ENCODE measurements around the gene PREX1. TPM values are rescaled to one million over a fixed set of nuclear protein-coding genes. Genes with fewer than 3 reads are reported as not detected.

The PREX1 gene
- total and polyA plus RNA-seq, 2 of the 4 experiments (the other 2 are of a cell fraction), result 0.67 to 0.72 TPM

DNA sequence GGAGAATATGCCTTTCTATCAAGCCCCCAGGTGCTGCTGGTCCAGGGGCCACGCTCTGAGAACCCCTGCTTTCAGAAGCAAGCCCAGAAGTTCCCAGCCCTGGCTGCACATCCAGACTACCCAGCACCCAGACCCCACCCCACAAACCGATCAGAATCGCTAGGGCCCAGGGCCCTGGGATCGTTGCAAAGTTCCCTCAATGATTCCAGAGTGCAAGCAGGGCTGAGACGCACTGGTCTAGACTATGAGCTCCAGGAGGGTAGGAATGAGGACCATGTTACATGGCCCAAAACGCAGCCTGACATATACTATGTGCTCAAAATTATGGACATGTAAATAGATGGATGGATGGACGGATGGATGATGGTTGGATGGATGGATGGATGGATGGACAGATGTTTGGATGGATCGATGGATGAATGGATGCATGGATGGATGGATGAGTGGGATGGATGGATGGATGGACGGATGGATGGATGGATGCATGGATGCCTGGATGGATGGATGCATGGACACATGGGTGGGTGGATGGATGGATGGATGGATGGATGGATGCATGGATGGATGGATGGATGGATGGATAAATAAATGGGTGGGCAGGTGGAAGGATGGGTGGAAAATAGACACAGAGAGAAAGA lies 194.1 kb downstream of the PREX1 start:
- DNase-seq, result no peak
- H3K4me1 ChIP-seq (ENCODE audit: control insufficient read depth, insufficient read depth, low read length), result no peaks in the 10 kb centered on the region
- no peak overlapping the region for H4K91ac ChIP-seq (ENCODE audit: insufficient read depth, low read depth, low read length)
- no peaks in the 10 kb centered on the region for H3K79me1 ChIP-seq (ENCODE audit: low read depth in 1 of 2, low read length in 2 of 2)
- H4K20me1 ChIP-seq (ENCODE audit: insufficient read depth, low read length), result peaks cover 4% of the 10 kb centered on the region; the same call in 1 of the 2 replicates
- no peak overlapping the region for H3K56ac ChIP-seq (ENCODE audit: extremely low read depth, insufficient read depth, low read length)
- 65 to 100% methylated on average over 2 to 5 of the region's 9 CpGs for WGBS, 2 experiments (ENCODE audit: extremely low coverage in 2 of 2, insufficient read length in 1 of 2)
- ChIA-PET CTCF (no interaction called here), POLR2A (ENCODE audit: unreplicated experiment) (no interaction called here)
- no peak for TF ChIP-seq RAD21 (IDR thresholded peaks at IDR 0.05; ENCODE audit: low read length)
- TF ChIP-seq MXI1 (IDR thresholded peaks at IDR 0.05; ENCODE audit: borderline replicate concordance, low read depth, low read length), result no peak
- TF ChIP-seq MAFK (IDR thresholded peaks at IDR 0.05; ENCODE audit: low read depth, low read length), result no peak
- no peak for TF ChIP-seq FOS (IDR thresholded peaks at IDR 0.05; ENCODE audit: low read depth, low read length)
- no peak for TF ChIP-seq NFE2L2 (IDR thresholded peaks at IDR 0.05; ENCODE audit: low read depth, low read length)
- TF ChIP-seq RCOR1 (IDR thresholded peaks at IDR 0.05; ENCODE audit: insufficient replicate concordance, low read length), result no peak
- TF ChIP-seq CTCF (conservative IDR thresholded peaks at IDR 0.05; ENCODE audit: low read depth, low read length), result no peak
- no peak for TF ChIP-seq CEBPB (IDR thresholded peaks at IDR 0.05; ENCODE audit: low read depth, low read length)
- TF ChIP-seq, protein P1, sequence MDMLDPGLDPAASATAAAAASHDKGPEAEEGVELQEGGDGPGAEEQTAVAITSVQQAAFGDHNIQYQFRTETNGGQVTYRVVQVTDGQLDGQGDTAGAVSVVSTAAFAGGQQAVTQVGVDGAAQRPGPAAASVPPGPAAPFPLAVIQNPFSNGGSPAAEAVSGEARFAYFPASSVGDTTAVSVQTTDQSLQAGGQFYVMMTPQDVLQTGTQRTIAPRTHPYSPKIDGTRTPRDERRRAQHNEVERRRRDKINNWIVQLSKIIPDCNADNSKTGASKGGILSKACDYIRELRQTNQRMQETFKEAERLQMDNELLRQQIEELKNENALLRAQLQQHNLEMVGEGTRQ (IDR thresholded peaks at IDR 0.05; ENCODE audit: low read depth, low read length), result no peak
- TF ChIP-seq ELK1 (IDR thresholded peaks at IDR 0.05; ENCODE audit: borderline replicate concordance, low read depth, low read length), result no peak
- H3K4me2 ChIP-seq (ENCODE audit: low read depth, low read length), result no peak overlapping the region
- in situ Hi-C loops (cut with MboI; ENCODE audit: low sequenced_read_pairs), result no loop called here
- no peak overlapping the region for H3K14ac ChIP-seq (replicated peaks; ENCODE audit: low read depth, low read length)
- no peak for ATAC-seq (ENCODE audit: low read depth)
- H3K9me3 ChIP-seq (ENCODE audit: control insufficient read depth, insufficient read depth, low read length), result no peaks in the 10 kb centered on the region
- H3K4me3 ChIP-seq (ENCODE audit: insufficient read depth, low read depth, low read length), result no peak overlapping the region
- H3K23ac ChIP-seq (ENCODE audit: low read depth, low read length), result no peak overlapping the region
- H3K18ac ChIP-seq (ENCODE audit: low read depth, low read length), result no peak overlapping the region
- no peak overlapping the region for H2AFZ ChIP-seq (replicated peaks; ENCODE audit: low read length, poor library complexity)
- intact Hi-C loops (cut with micrococcal nuclease), result no loop called here
- H4K8ac ChIP-seq (ENCODE audit: low read depth in 2 of 2, low read length in 2 of 2), result no peak overlapping the region
- no peak overlapping the region for H2BK5ac ChIP-seq (ENCODE audit: low read depth, low read length, poor library complexity, severe bottlenecking)
- no TSS peak for BruUV-seq (replicated peaks)
- no peak overlapping the region for H3K4ac ChIP-seq (ENCODE audit: low read depth, low read length)
- H3K9me1 ChIP-seq (ENCODE audit: insufficient read depth, low read length), result peaks cover 5% of the 10 kb centered on the region; the same call in 1 of the 2 replicates
- H2AK9ac ChIP-seq (replicated peaks; ENCODE audit: low read depth, low read length, poor library complexity), result no peak overlapping the region
- no peak overlapping the region for H3K9ac ChIP-seq (ENCODE audit: low read depth, low read length)
- H2BK15ac ChIP-seq (ENCODE audit: low read depth, low read length), result no peak overlapping the region
- H2AK5ac ChIP-seq (ENCODE audit: low read depth, low read length), result no peak overlapping the region
- H3K36me3 ChIP-seq (ENCODE audit: control insufficient read depth, insufficient read depth, low read length), result no peaks in the 10 kb centered on the region
- no peak overlapping the region for H2BK20ac ChIP-seq (ENCODE audit: low read depth, low read length)
- H3K27ac ChIP-seq (ENCODE audit: insufficient read depth, low read length), result no peak overlapping the region
- no peak overlapping the region for H2BK120ac ChIP-seq (ENCODE audit: low read depth, low read length)
- dilution Hi-C loops (cut with HindIII; ENCODE audit: low sequenced_read_pairs, unreplicated experiment), result no loop called here
- no peak overlapping the region for H4K5ac ChIP-seq (ENCODE audit: low read depth, low read length)
- peaks cover 2% of the 10 kb centered on the region; the same call in 1 of the 2 replicates for H3K27me3 ChIP-seq (ENCODE audit: control insufficient read depth, insufficient read depth, low read length)
